Keratinocyte (primary cell): ENCODE results near the gene SDK1. TPM values are rescaled to one million over a fixed set of nuclear protein-coding genes. Genes with fewer than 3 reads are reported as not detected.
A peak's percentile ranks its signal among the peaks of the same experiment; 100 is the strongest.

ENCODE experiments used
- DNase-seq: peaks from one replicate; pipeline ENCODE4 v3.0.0-alpha.2; 2011; ENCODE audit warnings: low read depth, missing footprints, low spot score
- FAIRE-seq: peaks from 2 replicates; lab custom pipeline; 2011; peaks lifted over from hg19 to GRCh38; lab: Jason Lieb, UNC
- H2AFZ ChIP-seq: 2 replicates; pipeline ENCODE4 v1.6.0; 2012; ENCODE audit warnings: low read length, control low read depth, inconsistent platforms; ENCODE audit not compliant: control insufficient read depth
- H3K27ac ChIP-seq: 2 replicates; pipeline ENCODE4 v1.5.1; 2011; ENCODE audit warnings: low read length; ENCODE audit not compliant: control insufficient read depth, insufficient read depth
- H3K27me3 ChIP-seq: 3 replicates; pipeline ENCODE4 v1.6.0; 2011; ENCODE audit warnings: low read length; ENCODE audit not compliant: control insufficient read depth, insufficient read depth; ENCODE audit errors: extremely low read depth
- H3K36me3 ChIP-seq, 2 experiments: 2 replicates in 1 of 2; 3 replicates in 1 of 2; pipeline ENCODE4 v1.5.1; 2011; ENCODE audit warnings: low read length in 2 of 2, mild to moderate bottlenecking in 1 of 2; ENCODE audit not compliant: control insufficient read depth in 2 of 2, insufficient read depth in 2 of 2; ENCODE audit errors: extremely low read depth in 1 of 2
- H3K4me1 ChIP-seq: 3 replicates; pipeline ENCODE4 v1.5.1; 2011; ENCODE audit warnings: low read length; ENCODE audit not compliant: control insufficient read depth, insufficient read depth; ENCODE audit errors: extremely low read depth
- H3K4me2 ChIP-seq: 3 replicates; pipeline ENCODE4 v1.6.0; 2011; ENCODE audit warnings: low read depth, low read length; ENCODE audit not compliant: control insufficient read depth, insufficient read depth; ENCODE audit errors: extremely low read depth
- H3K4me3 ChIP-seq, 3 experiments: fragments of 200-600 bp in 1 of 3; sonication (generic) in 1 of 3; 2 replicates in 2 of 3; 3 replicates in 1 of 3; pipeline ENCODE4 v1.5.1; 2011 to 2016; ENCODE audit warnings: low read length in 3 of 3, mild to moderate bottlenecking in 3 of 3, control low read depth in 2 of 3, inconsistent platforms in 1 of 3, low read depth in 1 of 3, mixed read lengths in 1 of 3, mixed run types in 1 of 3, moderate library complexity in 1 of 3; ENCODE audit not compliant: control insufficient read depth in 2 of 3, insufficient read depth in 2 of 3; ENCODE audit errors: extremely low read depth in 1 of 3
- H3K79me2 ChIP-seq: 2 replicates; pipeline ENCODE4 v1.6.0; 2012; ENCODE audit warnings: low read length; ENCODE audit not compliant: control insufficient read depth, insufficient read depth
- H3K9ac ChIP-seq: 3 replicates; pipeline ENCODE4 v1.6.0; 2011; ENCODE audit warnings: low read length; ENCODE audit not compliant: control insufficient read depth, insufficient read depth; ENCODE audit errors: extremely low read depth
- H3K9me1 ChIP-seq: 3 replicates; pipeline ENCODE4 v1.6.0; 2011; ENCODE audit warnings: low read length; ENCODE audit not compliant: control insufficient read depth, insufficient read depth; ENCODE audit errors: extremely low read depth
- H3K9me3 ChIP-seq: 2 replicates; pipeline ENCODE4 v1.5.1; 2012; ENCODE audit warnings: low read depth, low read length; ENCODE audit not compliant: control insufficient read depth
- H4K20me1 ChIP-seq: 3 replicates; pipeline ENCODE4 v1.6.0; 2011; ENCODE audit warnings: low read length; ENCODE audit not compliant: control insufficient read depth, insufficient read depth; ENCODE audit errors: extremely low read depth
- EZH2 ChIP-seq: IDR thresholded peaks from one replicate; pipeline ENCODE4 v1.6.1; 2012; ENCODE audit warnings: inconsistent platforms, mild to moderate bottlenecking, low read length, moderate library complexity
- dilution Hi-C: fragments of 300-500 bp; cut with MboI; formaldehyde crosslinking; loops from one replicate; pipeline ENCODE4 v1.7.0; 2020; ENCODE audit warnings: low sequenced_read_pairs; ENCODE audit not compliant: extremely low pct_ligation_motif_present
- polyA plus RNA-seq, 5 experiments: library from polyadenylated mRNA; depleted of rRNA in 3 of 5; stranded (reverse) in 3 of 5; stranded (forward) in 1 of 5; unstranded in 1 of 5; fragments of >200 nt; gene quantifications; 1 replicate in 1 of 5; 2 replicates in 3 of 5; 3 replicates in 1 of 5; pipeline versions ENCODE4 v1.2.1 to v1.2.3, GENCODE V29; 2011 to 2012; ENCODE audit warnings: missing spikeins in 2 of 5, low read depth in 1 of 5, low replicate concordance in 1 of 5
- TF ChIP-seq, protein P1 (sequence below), 3 experiments: IDR thresholded peaks in 1 of 3; conservative IDR thresholded peaks in 1 of 3; optimal IDR thresholded peaks in 1 of 3; 2 replicates in 2 of 3; 3 replicates in 1 of 3; pipeline versions ENCODE3 to v1.5.1; 2011; ENCODE audit warnings: low read length in 3 of 3, mild to moderate bottlenecking in 3 of 3, moderate library complexity in 2 of 3, control low read depth in 1 of 3, inconsistent platforms in 1 of 3; ENCODE audit not compliant: insufficient read depth in 2 of 3; ENCODE audit errors: extremely low read depth in 1 of 3

Gene SDK1
- polyA plus RNA-seq, 1 donor (not counting 4 experiments of a cell fraction or from before 2014, with no cell fraction given): 0.66 TPM

GRCh38 chr7:4158441-4159153 is 857.5 kb downstream of the SDK1 start:
- no peaks in the 10 kb centered on the region for H3K79me2 ChIP-seq
- DNase-seq: no peak
- dilution Hi-C loops: no loop called here
- H2AFZ ChIP-seq: no peak overlapping the region
- no peak for FAIRE-seq
- TF ChIP-seq EZH2: no peak
- TF ChIP-seq, protein P1, sequence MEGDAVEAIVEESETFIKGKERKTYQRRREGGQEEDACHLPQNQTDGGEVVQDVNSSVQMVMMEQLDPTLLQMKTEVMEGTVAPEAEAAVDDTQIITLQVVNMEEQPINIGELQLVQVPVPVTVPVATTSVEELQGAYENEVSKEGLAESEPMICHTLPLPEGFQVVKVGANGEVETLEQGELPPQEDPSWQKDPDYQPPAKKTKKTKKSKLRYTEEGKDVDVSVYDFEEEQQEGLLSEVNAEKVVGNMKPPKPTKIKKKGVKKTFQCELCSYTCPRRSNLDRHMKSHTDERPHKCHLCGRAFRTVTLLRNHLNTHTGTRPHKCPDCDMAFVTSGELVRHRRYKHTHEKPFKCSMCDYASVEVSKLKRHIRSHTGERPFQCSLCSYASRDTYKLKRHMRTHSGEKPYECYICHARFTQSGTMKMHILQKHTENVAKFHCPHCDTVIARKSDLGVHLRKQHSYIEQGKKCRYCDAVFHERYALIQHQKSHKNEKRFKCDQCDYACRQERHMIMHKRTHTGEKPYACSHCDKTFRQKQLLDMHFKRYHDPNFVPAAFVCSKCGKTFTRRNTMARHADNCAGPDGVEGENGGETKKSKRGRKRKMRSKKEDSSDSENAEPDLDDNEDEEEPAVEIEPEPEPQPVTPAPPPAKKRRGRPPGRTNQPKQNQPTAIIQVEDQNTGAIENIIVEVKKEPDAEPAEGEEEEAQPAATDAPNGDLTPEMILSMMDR (optimal IDR thresholded peaks at IDR 0.05 in 1 of 3, IDR thresholded peaks at IDR 0.05 in 1 of 3, conservative IDR thresholded peaks at IDR 0.05 in 1 of 3; ENCODE audit: extremely low read depth in 1 of 3, insufficient read depth in 2 of 3, low read length in 3 of 3): no peak
- peaks cover 16% of the 10 kb centered on the region for H3K4me1 ChIP-seq
- H3K4me3 ChIP-seq: no peak overlapping the region
- H3K27me3 ChIP-seq: no peaks in the 10 kb centered on the region
- no peak overlapping the region for H3K4me2 ChIP-seq
- no peaks in the 10 kb centered on the region for H4K20me1 ChIP-seq
- no peaks in the 10 kb centered on the region for H3K9me1 ChIP-seq
- peaks cover 0 to 2% of the 10 kb centered on the region in 2 experiments for H3K36me3 ChIP-seq
- H3K9me3 ChIP-seq: no peaks in the 10 kb centered on the region
- H3K27ac ChIP-seq: no peak overlapping the region
- no peak overlapping the region for H3K9ac ChIP-seq

- FAIRE-seq (no peak), DNase-seq (no peak)
- Histone ChIP-seq H3K36me3 (peaks cover 0 to 2% of the 10 kb centered on the region in 2 experiments), H4K20me1 (no peaks in the 10 kb centered on the region), H3K9me1 (no peaks in the 10 kb centered on the region), H3K4me3 (no peak overlapping the region), H3K9me3 (no peaks in the 10 kb centered on the region), H3K4me1 (peaks cover 16% of the 10 kb centered on the region), H2AFZ (peak overlapping the region; percentile 10), H3K79me2 (no peaks in the 10 kb centered on the region), H3K27me3 (no peaks in the 10 kb centered on the region), H3K27ac (peak overlapping the region; percentile 62), H3K9ac (no peak overlapping the region), H3K4me2 (no peak overlapping the region)
- TF ChIP-seq, protein P1 (optimal IDR thresholded peaks at IDR 0.05 in 1 of 3, IDR thresholded peaks at IDR 0.05 in 1 of 3, conservative IDR thresholded peaks at IDR 0.05 in 1 of 3; ENCODE audit: extremely low read depth in 1 of 3, insufficient read depth in 2 of 3, low read length in 3 of 3): no peak
- TF ChIP-seq EZH2: no peak
- dilution Hi-C loops: no loop called here
Observed at GRCh38 chr7:4159154-4159501, 858.1 kb downstream of the SDK1 start.
